Stomach (tissue), 4 donors: ENCODE data around the gene GNAO1.

Source experiments
- CTCF ChIP-seq, 7 experiments: fragments of 450-650 bp in 4 of 7; fragments of 200-600 bp in 3 of 7; sonication (generic) in 3 of 7; IDR thresholded peaks; one replicate each; pipeline ENCODE4 v1.5.1; 2016 to 2019; ENCODE audit warnings: antibody characterized with exemption in 7 of 7, control low read depth in 2 of 7, mild to moderate bottlenecking in 1 of 7
- EP300 ChIP-seq: sonication (generic); formaldehyde crosslinking; IDR thresholded peaks from one replicate; pipeline ENCODE4 v1.6.1; 2017; ENCODE audit warnings: antibody characterized with exemption
- POLR2AphosphoS5 ChIP-seq, 3 donors: sonication (generic); formaldehyde crosslinking; IDR thresholded peaks; one replicate each; pipeline ENCODE4 v1.6.1; 2016; ENCODE audit warnings: antibody characterized with exemption in 3 of 3

GRCh38 chr16:56373003-56373402, 181.7 kb downstream of the GNAO1 start:
- TF ChIP-seq EP300, result no peak
- TF ChIP-seq CTCF (IDR thresholded peaks at IDR 0.05), result no peak
- no peak for TF ChIP-seq POLR2AphosphoS5 (IDR thresholded peaks at IDR 0.05)
